ENCODE results near the gene TBC1D14. TPM values are rescaled to one million over a fixed set of nuclear protein-coding genes. Genes with fewer than 3 reads are reported as not detected.

Gene TBC1D14
- total RNA-seq, 1 donor from 2014 or later = 40.4 TPM

GRCh38 chr4:7042503-7043283 lies 133.1 kb downstream of the TBC1D14 start:
- ATAC-seq = peak; percentile 94
- peak; percentile 99 for DNase-seq
- intact Hi-C loops (cut with micrococcal nuclease) = loop anchor here (10.0 kb wide), 1 partner anchor 58 kb away; no protein-coding TSS in a partner anchor

- DNase-seq = peak; percentile 63
- intact Hi-C loops (cut with micrococcal nuclease) = loop anchor here (10.0 kb wide), 1 partner anchor 59 kb away; no protein-coding TSS in a partner anchor
- ATAC-seq = peak; percentile 10
Observed at GRCh38 chr4:7043284-7044136, 133.9 kb downstream of the TBC1D14 start, which contains the start of gene TADA2B. Gene TADA2B (plus strand): TSS chr4:7043372. CDS start chr4:7043580, 208 bp downstream.

GRCh38 chr4:7044137-7044930 lies 134.7 kb downstream of the TBC1D14 start:
- intact Hi-C loops (cut with micrococcal nuclease) = loop anchor here (10.0 kb wide), 1 partner anchor 60 kb away; no protein-coding TSS in a partner anchor
- DNase-seq (peak; percentile 37), ATAC-seq (peak; percentile 19)

GRCh38 chr4:7045553-7045952 lies 135.9 kb downstream of the TBC1D14 start:
- DNase-seq = no peak
- no peak for ATAC-seq
- intact Hi-C loops (cut with micrococcal nuclease) = loop anchor here (10.0 kb wide), 1 partner anchor 61 kb away; no protein-coding TSS in a partner anchor

GRCh38 chr4:7045961-7046921 lies 136.6 kb downstream of the TBC1D14 start:
- ATAC-seq (no peak), DNase-seq (peak; percentile 27)
- intact Hi-C loops (cut with micrococcal nuclease) = loop anchor here (10.0 kb wide), 1 partner anchor 61 kb away; no protein-coding TSS in a partner anchor

GRCh38 chr4:7046971-7047370 lies 137.3 kb downstream of the TBC1D14 start:
- ATAC-seq (no peak), DNase-seq (no peak)
- intact Hi-C loops (cut with micrococcal nuclease) = loop anchor here (10.0 kb wide), 1 partner anchor 62 kb away; no protein-coding TSS in a partner anchor

GRCh38 chr4:7048642-7049041 lies 139.0 kb downstream of the TBC1D14 start:
- DNase-seq = no peak
- intact Hi-C loops (cut with micrococcal nuclease) = loop anchor here (10.0 kb wide), 1 partner anchor 64 kb away; no protein-coding TSS in a partner anchor

GRCh38 chr4:7049295-7049694 lies 139.7 kb downstream of the TBC1D14 start:
- no peak for DNase-seq
- ATAC-seq = no peak
- intact Hi-C loops (cut with micrococcal nuclease) = loop anchor here (10.0 kb wide), 1 partner anchor 64 kb away; no protein-coding TSS in a partner anchor

More at GRCh38 chr4:7048642-7049041, 139.0 kb downstream of the TBC1D14 start:
- no peak for ATAC-seq

- peak; percentile 27 for DNase-seq
- intact Hi-C loops (cut with micrococcal nuclease) = loop anchor here (10.0 kb wide), 1 partner anchor 65 kb away; no protein-coding TSS in a partner anchor
- ATAC-seq = peak; percentile 28
Observed at GRCh38 chr4:7049739-7050138, 140.1 kb downstream of the TBC1D14 start.

- intact Hi-C loops (cut with micrococcal nuclease) = no loop called here
- ATAC-seq (peak; percentile 10), DNase-seq (peak; percentile 51)
Observed at GRCh38 chr4:7050481-7051143, 141.0 kb downstream of the TBC1D14 start.

GRCh38 chr4:7051144-7051495 lies 141.5 kb downstream of the TBC1D14 start:
- DNase-seq = no peak
- no peak for ATAC-seq
- intact Hi-C loops (cut with micrococcal nuclease) = no loop called here

GRCh38 chr4:7051905-7052304 lies 142.3 kb downstream of the TBC1D14 start:
- ATAC-seq = no peak
- DNase-seq = no peak
- intact Hi-C loops (cut with micrococcal nuclease) = no loop called here

- intact Hi-C loops (cut with micrococcal nuclease) = no loop called here
- DNase-seq (no peak), ATAC-seq (no peak)
Observed at GRCh38 chr4:7052313-7052712, 142.7 kb downstream of the TBC1D14 start.

- ATAC-seq (peak; percentile 62), DNase-seq (peak; percentile 70)
- intact Hi-C loops (cut with micrococcal nuclease) = no loop called here
Observed at GRCh38 chr4:7052923-7053715, 143.5 kb downstream of the TBC1D14 start.

GRCh38 chr4:7054106-7054880 lies 144.7 kb downstream of the TBC1D14 start:
- ATAC-seq (no peak), DNase-seq (peak; percentile 25)
- intact Hi-C loops (cut with micrococcal nuclease) = no loop called here
